ENCODE measurements around the gene TBCD. TPM values are rescaled to one million over a fixed set of nuclear protein-coding genes. Genes with fewer than 3 reads are reported as not detected.

TBCD gene
- total and polyA plus RNA-seq, 9 of the 15 experiments (the other 6 are each of a cell fraction or from before 2014, with no cell fraction given): 8.9 to 98.5 (median 28.0) TPM

GRCh38 chr17:82909322-82909904, 157.5 kb downstream of the TBCD start:
- WGBS (ENCODE audit: insufficient coverage, low coverage, missing lambda C conversion rate): 81% methylated on average over 25 of the region's 26 CpGs
- intact Hi-C loops (cut with micrococcal nuclease) (no loop called here), in situ Hi-C loops (cut with MboI) (no loop called here)
- Histone ChIP-seq H3K9ac (ENCODE audit: insufficient read depth in 1 of 2, low read depth in 2 of 2, low read length in 2 of 2) (peak overlapping the region in 1 of 2 experiments; percentile 23; a peak in 1 of 4 replicates), H3K36me3 (ENCODE audit: control insufficient read depth, insufficient read depth, low read length) (peaks cover 52% of the 10 kb centered on the region; the same call in 2 of the 3 replicates), H3K9me3 (replicated peaks; ENCODE audit: control insufficient read depth, insufficient read depth, low read depth, low read length) (no peaks in the 10 kb centered on the region), H3K4me1 (replicated peaks in 1 of 2; ENCODE audit: control insufficient read depth in 2 of 2, insufficient read depth in 2 of 2, low read length in 2 of 2) (peaks cover 5 to 39% of the 10 kb centered on the region in 2 experiments; a peak in 3 of 5 replicates), H4K20me1 (replicated peaks; ENCODE audit: control insufficient read depth, insufficient read depth, low read length) (no peaks in the 10 kb centered on the region), H3K27ac (ENCODE audit: extremely low read depth, low read depth, low read length) (no peak overlapping the region), H3K4me3 (no peak overlapping the region), H3K4me2 (ENCODE audit: insufficient read depth, low read length) (no peak overlapping the region), H3K9me1 (ENCODE audit: control insufficient read depth, insufficient read depth, low read length) (peaks cover 3% of the 10 kb centered on the region), H3K79me2 (ENCODE audit: control insufficient read depth, insufficient read depth, low read length) (0 out of 3 replicates have a peak, but pooled peaks cover 2% of the 10 kb centered on the region), H2AFZ (ENCODE audit: low read depth, low read length) (no peak overlapping the region), H3K27me3 (ENCODE audit: control insufficient read depth in 2 of 2, insufficient read depth in 2 of 2, low read length in 2 of 2) (no peaks in the 10 kb centered on the region)
- ATAC-seq (peak; percentile 34; the same call in 1 of the 3 replicates), FAIRE-seq (no peak), DNase-seq (ENCODE audit: extremely low read depth in 1 of 4, low spot score in 3 of 4) (peak in 1 of 4 experiments; percentile 15)
- no TSS peak for BruUV-seq (replicated peaks)
- ChIA-PET POLR2A (no interaction called here), CTCF (ENCODE audit: low intra/inter-chr PET ratio) (interaction anchor here (0.5 kb wide), 1 partner anchor 13 kb away, joined by 4 read pairs; no protein-coding TSS in a partner anchor)
- TF ChIP-seq NBN (IDR thresholded peaks at IDR 0.05; ENCODE audit: low read depth): no peak
- no peak for TF ChIP-seq ZNF696 (CRISPR knock-in tag; conservative IDR thresholded peaks at IDR 0.05)
- TF ChIP-seq POLR2G (IDR thresholded peaks at IDR 0.05; ENCODE audit: low read depth, low read length): 0 out of 2 replicates have a peak, but pooled peaks have one; percentile 14

GRCh38 chr17:82910041-82910481, 158.2 kb downstream of the TBCD start:
- Histone ChIP-seq H3K27ac (ENCODE audit: extremely low read depth, low read depth, low read length) (no peak overlapping the region), H4K20me1 (replicated peaks; ENCODE audit: control insufficient read depth, insufficient read depth, low read length) (no peaks in the 10 kb centered on the region), H3K79me2 (ENCODE audit: control insufficient read depth, insufficient read depth, low read length) (0 out of 3 replicates have a peak, but pooled peaks cover 2% of the 10 kb centered on the region), H3K4me1 (replicated peaks in 1 of 2; ENCODE audit: control insufficient read depth in 2 of 2, insufficient read depth in 2 of 2, low read length in 2 of 2) (peaks cover 5 to 39% of the 10 kb centered on the region in 2 experiments; a peak in 3 of 5 replicates), H3K9ac (ENCODE audit: insufficient read depth in 1 of 2, low read depth in 2 of 2, low read length in 2 of 2) (peak overlapping the region in 1 of 2 experiments; percentile 53; a peak in 1 of 4 replicates), H3K36me3 (ENCODE audit: control insufficient read depth, insufficient read depth, low read length) (peaks cover 50% of the 10 kb centered on the region; the same call in 2 of the 3 replicates), H3K4me2 (ENCODE audit: insufficient read depth, low read length) (no peak overlapping the region), H3K9me3 (replicated peaks; ENCODE audit: control insufficient read depth, insufficient read depth, low read depth, low read length) (no peaks in the 10 kb centered on the region), H3K9me1 (ENCODE audit: control insufficient read depth, insufficient read depth, low read length) (peaks cover 3% of the 10 kb centered on the region), H3K4me3 (no peak overlapping the region), H2AFZ (ENCODE audit: low read depth, low read length) (no peak overlapping the region), H3K27me3 (ENCODE audit: control insufficient read depth in 2 of 2, insufficient read depth in 2 of 2, low read length in 2 of 2) (no peaks in the 10 kb centered on the region)
- in situ Hi-C loops (cut with MboI): no loop called here
- ATAC-seq (no peak), FAIRE-seq (peak; percentile 49), DNase-seq (ENCODE audit: extremely low read depth in 1 of 4, low spot score in 3 of 4) (no peak)
- BruUV-seq (replicated peaks): no TSS peak
- ChIA-PET POLR2A (interaction anchor here (0.7 kb wide), 1 partner anchor 10 kb away, joined by 3 read pairs; no protein-coding TSS in a partner anchor), CTCF (ENCODE audit: low intra/inter-chr PET ratio) (interaction anchor here (0.5 kb wide), 1 partner anchor 14 kb away, joined by 4 read pairs; no protein-coding TSS in a partner anchor)
- 87% methylated on average over 12 of the region's 12 CpGs for WGBS (ENCODE audit: insufficient coverage, low coverage, missing lambda C conversion rate)
- intact Hi-C loops (cut with micrococcal nuclease): no loop called here
- TF ChIP-seq POLR2B (IDR thresholded peaks at IDR 0.05; ENCODE audit: low read depth, partially characterized antibody): no peak
- no peak for TF ChIP-seq SNRNP70 (optimal IDR thresholded peaks at IDR 0.05; ENCODE audit: low read depth, low read length)
- no peak for TF ChIP-seq ZNF592 (IDR thresholded peaks at IDR 0.05)
- TF ChIP-seq ZNF395 (CRISPR knock-in tag; IDR thresholded peaks at IDR 0.05): no peak
